NCI-H2107 treated with DMSO at 0.1 percent for 48 hours (cell line): ENCODE measurements around the gene XAB2.

Source experiments
- DNase-seq: peaks from one replicate; lab custom pipeline; 2025; ENCODE audit not compliant: unreplicated experiment; lab: John Stamatoyannopoulos, UW

Gene XAB2

DNA sequence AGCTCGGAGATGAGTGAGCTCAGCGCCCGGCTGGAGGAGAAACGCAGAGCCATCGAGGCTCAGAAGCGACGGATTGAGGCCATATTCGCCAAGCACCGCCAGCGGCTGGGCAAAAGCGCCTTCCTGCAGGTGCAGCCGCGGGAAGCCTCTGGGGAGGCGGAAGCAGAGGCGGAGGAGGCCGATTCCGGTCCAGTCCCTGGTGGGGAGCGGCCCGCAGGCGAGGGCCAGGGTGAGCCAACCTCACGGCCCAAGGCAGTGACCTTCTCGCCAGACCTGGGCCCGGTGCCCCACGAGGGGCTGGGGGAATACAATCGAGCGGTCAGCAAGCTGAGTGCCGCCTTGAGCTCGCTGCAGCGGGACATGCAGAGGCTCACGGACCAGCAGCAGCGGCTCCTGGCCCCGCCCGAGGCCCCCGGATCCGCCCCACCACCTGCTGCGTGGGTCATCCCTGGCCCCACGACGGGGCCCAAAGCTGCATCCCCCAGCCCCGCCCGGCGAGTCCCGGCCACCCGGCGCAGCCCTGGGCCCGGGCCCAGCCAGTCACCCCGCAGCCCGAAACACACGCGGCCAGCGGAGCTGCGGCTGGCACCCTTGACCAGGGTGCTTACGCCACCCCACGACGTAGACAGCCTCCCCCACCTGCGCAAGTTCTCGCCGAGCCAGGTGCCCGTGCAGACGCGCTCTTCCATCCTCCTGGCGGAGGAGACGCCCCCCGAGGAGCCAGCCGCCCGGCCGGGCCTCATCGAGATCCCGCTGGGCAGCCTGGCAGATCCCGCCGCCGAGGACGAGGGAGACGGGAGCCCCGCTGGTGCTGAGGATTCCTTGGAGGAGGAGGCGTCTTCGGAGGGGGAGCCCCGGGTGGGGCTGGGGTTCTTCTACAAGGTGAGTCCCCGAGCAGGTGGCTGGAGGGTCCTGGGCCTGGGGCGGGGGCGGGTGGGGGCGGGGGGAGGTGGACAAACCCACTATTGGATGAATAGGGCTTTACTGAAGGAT lies 16.8 kb downstream of the XAB2 start:
- DNase-seq: no peak

DNA sequence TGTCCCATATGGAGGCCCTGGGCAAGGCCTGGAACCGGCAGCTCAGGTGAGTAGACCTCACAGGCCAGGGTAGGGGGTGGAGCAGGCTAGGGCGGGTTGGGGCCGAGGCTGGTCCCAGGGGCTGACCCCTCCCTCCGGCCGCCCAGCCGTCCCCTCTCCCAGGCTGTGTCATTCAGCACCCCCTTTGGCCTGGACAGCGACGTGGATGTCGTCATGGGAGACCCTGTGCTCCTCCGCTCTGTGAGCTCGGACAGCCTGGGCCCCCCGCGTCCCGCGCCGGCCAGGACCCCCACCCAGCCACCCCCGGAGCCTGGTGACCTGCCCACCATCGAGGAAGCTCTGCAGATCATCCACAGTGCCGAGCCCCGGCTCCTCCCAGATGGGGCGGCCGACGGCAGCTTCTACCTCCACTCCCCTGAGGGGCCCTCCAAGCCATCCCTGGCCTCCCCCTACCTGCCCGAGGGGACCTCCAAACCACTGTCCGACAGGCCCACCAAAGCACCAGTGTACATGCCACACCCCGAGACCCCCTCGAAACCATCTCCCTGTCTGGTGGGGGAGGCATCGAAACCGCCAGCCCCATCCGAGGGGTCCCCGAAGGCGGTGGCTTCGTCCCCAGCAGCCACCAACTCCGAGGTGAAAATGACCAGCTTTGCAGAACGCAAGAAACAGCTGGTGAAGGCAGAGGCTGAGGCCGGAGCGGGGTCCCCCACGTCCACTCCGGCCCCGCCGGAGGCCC lies 17.6 kb downstream of the XAB2 start:
- DNase-seq: no peak

DNA sequence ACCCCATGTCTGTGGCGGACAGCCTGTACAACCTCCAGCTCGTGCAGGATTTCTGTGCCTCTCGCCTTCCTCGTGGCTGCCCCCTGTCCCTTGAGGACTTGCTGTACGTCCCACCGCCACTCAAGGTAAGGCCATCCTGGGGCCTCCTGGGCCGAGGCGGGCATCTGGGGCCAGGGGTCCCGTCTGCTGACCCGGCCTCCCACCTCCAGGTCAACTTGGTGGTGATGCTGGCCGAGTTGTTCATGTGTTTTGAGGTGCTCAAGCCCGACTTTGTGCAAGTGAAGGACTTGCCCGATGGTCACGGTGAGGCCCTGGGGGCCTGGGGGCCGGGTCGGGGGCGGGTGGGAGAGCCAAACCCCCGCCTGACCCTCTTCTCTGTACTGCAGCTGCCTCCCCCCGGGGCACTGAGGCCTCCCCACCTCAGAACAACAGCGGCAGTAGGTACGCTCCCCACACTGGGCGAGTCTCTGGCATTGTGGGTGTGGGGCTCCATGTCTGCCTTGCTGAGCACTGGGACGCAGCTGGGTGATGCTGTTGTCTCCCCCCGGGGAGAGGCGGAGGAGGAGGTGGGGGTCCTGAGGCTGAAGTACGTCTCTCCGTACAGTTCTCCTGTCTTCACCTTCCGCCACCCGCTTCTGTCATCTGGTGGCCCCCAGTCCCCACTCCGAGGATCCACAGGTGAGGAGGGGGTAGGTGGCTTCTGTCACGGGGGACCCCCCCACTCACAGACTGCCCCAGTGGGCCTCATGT lies 18.7 kb downstream of the XAB2 start:
- no peak for DNase-seq

DNA sequence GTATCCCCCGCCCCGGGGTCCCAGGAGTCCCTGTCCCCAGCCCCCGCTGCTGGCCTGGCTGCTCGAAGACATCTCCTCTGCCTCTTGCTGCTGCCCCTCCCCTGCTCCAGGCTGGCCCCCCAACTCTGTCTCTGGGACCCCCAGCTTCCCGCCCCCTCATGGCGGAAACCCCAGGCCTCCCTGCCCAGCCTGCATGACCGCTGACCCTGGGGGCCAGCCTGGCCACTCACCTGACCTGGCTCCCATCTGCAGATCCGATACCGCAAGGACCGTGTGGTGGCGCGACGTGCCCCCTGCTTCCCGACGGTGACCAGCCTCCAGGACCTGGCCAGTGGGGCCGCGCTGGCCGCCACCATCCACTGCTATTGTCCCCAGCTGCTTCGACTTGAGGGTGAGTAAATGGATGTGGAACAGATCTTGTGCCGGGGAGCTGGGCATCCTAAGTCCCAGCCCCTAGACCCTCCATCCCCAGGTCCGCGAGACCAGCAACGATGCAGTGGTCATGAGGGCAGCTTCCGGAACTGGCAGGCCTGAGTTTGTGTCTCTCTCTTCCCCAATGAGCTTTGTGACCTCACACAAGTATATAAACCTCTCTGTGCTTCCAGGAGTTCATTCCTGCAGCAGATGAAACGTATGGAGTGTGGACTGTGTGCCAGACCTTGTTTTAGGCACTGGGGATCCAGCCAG lies 21.3 kb downstream of the XAB2 start:
- DNase-seq: no peak

DNA sequence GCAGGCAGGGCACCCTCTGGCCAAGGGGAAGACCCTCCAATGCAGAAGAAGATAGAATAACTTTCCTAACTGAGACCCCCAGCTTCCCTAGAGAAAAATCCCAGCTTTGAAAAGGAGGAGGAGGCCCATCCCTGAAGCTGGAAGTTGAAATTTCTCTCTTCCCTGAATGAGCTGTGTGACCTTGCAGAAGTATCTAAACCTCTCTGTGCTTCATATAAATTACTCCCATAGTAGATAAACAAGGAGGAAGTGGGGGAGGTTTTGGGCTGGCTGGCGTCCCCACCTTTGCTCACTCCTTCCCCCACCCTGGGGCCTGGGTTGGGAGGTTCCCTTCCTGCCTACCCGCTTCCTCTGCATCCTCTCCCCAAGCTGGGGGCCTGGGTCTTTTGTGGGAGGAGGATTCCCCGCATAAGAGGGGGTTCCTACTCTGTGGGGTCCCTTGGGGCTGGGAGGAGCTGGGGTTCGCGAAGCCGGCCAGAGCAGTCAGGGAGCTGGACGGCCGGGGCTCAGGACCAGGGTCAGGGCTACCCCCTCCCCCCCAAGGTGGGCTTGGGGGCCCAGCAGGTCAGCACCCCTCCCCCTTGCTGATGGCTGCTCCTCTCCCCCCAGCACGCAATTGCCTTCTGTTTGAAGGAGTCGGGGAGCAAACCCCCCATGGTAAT lies 22.0 kb downstream of the XAB2 start:
- DNase-seq: no peak

DNA sequence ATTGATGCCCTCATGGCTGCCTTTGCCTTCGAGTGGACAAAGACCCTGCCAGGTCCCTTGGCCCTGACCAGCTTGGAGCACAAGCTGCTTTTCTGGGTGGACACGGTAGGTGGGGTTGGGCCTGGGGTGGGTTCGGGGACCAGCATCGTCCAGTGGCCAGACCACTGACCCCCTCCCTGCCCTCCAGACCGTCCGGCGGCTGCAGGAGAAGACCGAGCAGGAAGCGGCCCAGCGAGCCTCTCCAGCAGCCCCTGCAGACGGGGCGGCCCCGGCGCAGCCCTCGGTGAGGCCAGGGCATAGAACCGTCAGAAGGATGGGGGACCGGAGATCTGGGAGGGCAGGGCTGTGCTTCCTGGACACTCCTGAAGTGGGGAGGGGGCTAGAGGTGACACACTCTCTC lies 23.1 kb downstream of the XAB2 start:
- no peak for DNase-seq

DNA sequence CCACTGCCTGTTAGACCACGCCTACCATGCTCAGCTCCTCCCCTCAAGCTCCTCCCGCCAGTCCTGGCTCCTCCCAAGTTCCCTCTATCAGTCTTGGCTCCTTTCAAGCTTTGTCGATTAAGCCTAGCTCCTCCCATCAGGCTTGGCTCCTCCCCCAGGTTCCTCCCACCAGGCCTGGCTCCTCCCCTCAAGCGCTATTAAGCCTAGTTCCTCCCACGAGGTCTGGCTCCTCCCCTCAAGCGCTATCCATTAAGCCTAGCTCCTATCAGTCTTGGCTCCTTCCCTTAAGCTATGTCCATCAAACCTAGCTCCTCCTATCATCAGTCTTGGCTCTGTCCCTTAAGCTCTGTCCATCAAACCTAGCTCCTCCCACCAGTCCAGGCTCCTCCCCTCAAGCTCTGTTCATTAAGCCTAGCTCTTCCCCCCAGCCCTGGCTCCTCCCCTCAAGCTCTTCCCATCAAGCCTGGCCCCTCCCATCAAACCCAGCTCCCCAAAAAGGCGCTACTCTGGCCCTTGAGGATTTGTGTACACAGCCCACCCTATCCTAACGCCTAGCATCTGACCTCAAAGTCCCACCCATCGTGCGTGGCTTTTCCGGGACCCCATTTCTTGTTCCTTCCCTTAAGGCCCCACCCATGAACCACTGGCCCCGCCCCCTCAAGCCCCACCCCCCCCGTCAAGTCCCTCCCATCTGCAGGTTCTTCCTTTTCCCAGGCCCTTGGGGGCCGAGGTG lies 23.7 kb downstream of the XAB2 start:
- no peak for DNase-seq

DNA sequence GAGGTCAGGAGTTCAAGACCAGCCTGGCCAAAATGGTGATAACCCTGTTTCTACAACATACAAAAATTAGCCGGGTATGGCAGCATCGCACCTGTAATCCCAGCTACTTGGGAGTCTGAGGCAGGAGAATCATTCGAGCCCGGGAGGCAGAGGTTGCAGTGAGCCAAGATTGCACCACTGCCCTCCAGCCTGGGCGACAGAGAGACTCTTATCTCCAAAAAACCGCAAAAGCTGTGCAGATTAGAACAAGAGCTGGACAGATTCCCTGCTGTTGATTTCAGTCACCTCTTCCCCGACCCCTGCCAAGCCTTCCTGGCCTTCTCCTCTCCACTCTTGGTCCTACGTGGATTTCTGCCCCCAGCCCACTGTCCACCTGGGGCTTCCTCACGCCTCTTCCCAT lies 25.4 kb downstream of the XAB2 start:
- no peak for DNase-seq

DNA sequence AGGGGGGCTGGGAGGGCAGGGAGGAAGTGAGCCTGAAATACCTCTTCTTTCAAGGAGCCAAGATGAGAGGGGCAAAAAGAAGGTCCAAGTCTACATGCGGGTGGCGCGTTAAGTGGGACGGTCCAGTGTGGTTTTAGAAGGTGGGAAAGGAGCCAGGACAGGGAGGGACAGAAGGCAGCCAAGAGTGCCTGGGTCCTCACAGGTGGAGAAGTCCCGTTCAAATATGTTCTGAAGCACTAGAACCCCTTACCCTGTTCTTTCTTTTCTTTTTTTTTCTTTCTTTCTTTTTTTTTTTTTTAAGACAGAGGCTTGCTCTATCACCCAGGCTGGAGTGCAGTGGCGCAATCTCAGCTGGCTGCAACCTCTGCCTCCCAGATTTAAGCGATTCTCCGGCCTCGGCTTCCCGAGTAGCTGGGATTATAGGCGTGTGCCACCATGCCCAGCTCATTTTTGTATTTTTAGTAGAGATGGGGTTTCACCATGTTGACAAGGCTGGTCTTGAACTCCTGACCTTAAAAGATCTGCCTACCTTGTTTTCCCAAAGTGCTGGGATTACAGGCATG lies 26.3 kb downstream of the XAB2 start:
- DNase-seq: no peak

DNA sequence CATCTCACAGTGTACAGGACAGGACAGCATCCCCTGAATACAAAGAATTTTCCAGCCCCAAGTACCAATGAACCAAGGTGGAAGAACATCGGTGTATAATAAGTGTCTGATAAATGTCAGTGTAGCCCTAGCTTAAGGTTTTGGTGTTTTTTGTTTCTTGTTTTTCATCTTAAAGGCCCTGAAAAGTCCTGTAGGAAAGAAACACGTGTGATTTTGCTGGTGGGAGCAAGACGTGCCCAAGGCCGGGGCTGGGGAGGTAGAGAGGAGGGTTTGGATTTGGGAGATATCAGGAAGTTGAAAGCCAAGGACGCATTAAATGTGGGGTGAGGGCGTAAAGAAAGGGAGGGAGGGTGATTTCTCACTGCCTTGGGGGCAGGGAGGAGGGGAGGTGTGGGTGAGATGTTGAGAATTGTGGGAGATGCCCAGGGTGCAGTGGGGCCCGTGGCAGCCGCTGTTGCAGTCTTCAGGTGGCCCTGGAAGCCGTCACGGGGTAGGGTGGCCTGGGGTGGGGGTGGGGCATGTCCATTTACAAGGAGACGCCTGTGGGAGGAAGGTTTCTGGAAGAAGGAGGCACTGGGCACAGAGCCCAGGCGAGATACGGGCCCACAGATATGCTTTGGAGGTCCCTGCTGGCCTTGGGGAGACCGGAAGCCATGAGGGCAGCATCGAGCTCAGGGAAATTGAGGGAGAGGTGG lies 27.0 kb downstream of the XAB2 start:
- DNase-seq: no peak

DNA sequence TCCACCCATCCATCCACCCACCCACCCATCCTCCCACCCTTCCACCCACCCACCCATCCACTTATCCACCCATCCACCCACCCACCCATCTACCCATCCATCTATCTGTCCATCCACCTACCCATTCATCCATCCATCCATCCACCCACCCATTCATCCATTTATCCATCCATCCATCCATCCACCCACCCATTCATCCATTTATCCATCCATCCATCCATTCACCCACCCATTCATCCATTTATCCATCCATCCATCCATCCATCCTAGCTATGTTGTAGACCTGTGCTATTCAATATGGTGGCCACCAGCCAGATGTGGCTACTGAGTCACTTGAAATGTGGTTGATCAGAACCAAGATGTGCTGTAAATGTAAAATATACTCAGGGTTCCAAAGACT lies 28.6 kb downstream of the XAB2 start:
- DNase-seq: no peak

DNA sequence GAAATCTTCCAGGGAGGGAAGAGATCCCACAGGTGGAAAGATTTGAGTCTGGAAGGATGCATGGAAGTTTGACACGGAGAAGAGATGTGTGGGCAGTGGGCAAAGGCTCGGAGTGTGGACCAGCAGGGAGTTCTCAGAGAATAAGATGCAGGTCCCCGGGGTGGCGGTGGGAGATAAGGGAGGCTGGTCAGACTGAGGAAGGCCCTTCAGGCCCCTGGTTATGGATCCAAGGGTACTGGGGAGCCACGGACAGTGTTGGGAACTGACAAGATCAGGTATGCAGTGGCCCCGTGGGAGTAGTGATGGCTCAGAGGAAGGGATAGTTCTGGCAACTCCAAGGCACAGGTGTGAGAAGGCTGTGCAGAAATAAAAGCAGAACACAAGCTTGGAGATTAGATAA lies 31.2 kb downstream of the XAB2 start:
- DNase-seq: no peak

DNA sequence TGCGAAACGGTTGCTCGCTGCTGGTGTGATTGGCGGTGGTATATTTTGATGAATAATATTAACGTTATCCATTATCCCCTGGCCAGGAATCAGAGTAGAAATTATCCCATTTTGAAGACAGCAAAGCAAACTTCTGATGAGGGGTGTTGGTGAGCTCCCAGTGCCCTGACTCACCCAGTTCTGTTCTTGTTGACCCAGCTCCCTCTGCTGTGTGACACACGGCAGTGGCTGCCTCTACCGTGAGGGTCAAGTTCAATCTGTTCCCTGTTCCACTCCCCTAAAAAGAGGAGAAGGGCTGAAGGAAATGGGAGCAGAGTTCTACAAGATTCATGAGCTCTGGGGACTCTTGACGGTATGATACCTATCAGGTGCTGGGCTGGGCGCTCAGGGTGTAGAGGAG lies 31.7 kb downstream of the XAB2 start:
- no peak for DNase-seq

DNA sequence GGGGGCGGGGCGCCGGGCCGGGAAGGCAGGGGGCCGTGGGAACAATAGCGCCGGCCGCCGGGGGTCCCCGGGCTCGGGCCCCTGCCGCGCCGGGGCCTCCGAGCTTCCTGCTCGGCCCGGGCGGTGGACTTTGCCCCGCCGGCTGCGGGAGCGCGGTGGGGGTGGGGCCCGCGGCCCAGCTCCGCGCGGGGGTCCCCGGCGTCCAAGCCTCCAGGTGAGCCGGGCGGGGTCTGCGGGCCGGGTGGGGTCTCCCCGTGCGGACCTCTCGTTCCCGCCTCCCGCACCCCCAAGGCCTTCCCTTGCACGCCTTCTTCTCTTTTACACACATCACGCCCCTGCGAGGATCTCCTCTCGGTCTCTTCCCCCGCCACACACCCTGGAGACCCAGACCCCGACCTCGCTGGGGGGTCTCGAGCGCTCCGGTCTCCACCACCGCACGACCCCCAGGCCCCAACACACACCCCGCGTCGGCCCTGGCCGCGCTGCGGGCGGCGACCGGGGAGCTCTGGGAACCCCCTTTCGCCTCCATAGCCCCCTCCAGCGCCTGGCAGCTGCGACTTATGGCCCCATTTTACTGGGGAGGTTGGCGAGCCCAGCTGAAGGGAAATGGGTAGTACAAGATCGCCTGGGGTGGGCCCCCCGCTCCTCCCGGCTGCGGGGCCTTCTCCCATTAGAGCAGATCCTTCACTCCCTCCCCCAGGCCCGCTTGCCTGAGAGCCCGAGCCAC lies 33.0 kb downstream of the XAB2 start:
- no peak for DNase-seq

DNA sequence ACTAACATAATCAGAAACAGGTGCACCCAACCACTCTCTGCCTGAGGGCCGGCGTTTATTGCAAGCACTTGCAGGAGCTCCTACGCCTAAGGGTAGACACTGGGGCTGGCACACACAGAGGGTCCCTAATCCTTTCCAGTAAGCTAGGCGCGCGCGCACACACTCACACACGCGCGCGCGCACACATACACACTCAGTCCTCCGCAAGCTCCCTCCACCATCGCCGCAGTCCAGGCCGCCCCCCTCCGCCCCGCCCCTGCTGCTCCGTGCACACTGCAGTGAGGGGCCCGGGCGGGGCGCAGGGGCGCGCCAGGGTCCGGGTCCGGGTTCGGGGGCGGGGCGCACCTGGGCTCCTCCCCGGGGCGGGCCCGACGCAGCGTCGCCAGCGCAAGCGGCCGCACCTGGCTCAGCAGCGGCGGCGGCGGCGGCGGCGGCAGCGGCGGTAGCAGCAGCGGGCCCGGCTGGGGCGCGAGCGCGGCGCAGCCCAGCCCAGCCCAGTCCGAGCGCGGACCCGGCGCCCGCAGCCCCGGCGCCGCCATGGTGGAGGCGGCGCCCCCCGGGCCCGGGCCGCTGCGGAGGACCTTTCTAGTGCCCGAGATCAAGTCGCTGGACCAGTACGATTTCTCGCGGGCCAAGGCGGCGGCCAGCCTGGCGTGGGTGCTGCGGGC lies 33.7 kb downstream of the XAB2 start, which contains the start of gene CAMSAP3:
TSS of gene CAMSAP3 (plus strand) at position 398 of the 668 bp plus-strand sequence. CDS start at position 538, 140 bp downstream.
- peak; percentile 54 for DNase-seq

DNA sequence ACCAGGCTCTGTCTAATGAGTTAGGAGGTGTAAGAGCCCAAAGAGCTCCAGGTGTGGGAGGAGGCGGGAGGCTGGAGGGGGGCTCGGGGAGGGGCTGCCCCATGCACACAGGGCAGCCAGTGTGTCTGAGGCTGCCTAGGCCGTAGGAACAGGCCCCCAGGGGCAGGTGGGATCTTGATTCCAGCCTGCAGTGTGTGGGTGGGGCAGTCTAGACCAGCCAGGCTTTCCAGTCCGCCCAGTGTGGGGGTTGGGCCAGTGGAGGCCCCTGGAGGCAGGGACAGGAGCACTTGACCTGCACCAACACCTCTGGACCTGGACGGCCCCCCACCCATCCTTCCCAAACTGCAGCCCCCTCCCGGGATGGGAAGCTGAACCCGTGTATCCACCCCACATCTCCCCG lies 39.1 kb downstream of the XAB2 start:
- no peak for DNase-seq

DNA sequence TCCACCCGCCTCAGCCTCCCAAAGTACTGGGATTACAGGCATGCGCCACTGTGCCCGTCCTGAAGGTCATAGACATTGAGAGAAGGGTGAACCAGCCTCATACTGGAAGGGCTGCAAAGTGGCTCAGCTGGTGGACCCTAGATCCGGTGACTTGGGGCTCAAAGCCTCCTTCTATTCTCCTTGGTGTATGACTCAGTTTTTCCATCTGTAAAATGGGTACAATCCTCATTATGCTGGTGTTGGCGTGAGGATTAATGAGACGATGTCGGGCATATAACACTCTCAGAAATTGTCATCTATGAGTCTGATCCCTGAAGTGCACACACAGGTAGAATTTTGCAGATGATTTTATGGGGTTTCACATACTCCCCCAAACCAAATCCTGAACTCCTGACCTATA lies 39.5 kb downstream of the XAB2 start:
- no peak for DNase-seq
